Stimulated activated CD4-positive, alpha-beta T cell treated with anti-CD3 and anti-CD28 coated beads, TNF-alpha, amount 100 ng/mL, for 48 hours (primary cell): ENCODE data around the gene GOLGA6L10.
"Not testable (repeated sequence)": the region's sequence is repeated elsewhere in the genome, so short reads cannot be mapped to it uniquely, and the experiment has no call there.

Experiments
- DNase-seq, 3 donors: peaks; one replicate each; pipeline ENCODE4 v3.0.0-alpha.2; 2020; ENCODE audit warnings: low read depth in 3 of 3

GOLGA6L10 gene

DNA sequence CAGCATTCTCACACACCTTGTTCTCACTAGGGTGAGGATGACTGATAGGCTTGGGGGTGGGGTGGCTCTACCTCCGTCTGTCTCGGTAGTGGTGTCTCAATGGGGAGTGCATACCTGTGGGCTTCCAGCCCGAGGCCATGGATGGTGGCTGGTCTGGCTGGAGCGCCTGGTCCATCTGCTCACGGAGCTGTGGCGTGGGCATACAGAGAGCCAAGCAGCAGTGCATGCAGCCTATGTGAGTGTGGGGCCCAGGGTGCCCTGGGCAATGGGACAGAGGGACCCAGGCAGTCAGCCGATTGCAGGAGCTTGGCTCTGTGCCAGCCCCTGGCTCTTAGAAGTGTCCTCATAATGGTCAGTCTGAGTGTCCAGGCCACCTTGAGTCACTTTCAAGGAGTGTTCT, 31.8 kb downstream of the GOLGA6L10 start:
- DNase-seq, result not testable (repeated sequence)

DNA sequence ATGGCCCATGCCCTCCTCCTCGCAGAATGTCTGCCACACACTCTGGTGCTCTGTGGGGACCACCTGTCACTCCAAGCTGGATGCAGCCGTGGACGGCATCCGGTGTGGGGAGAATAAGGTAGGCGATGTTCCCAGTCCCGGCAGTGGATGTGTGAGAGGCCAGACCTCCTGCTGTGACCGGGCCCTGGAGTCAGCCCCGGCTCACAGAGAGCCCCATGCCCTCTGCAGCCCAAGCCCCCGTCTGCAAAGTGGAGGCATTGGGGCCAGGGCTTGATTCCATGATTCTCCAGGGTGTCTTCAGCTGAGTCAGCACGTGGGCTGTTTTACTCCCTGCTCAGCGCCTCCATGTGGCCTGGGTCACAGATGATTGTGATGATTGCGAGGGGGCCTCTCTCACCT, 32.2 kb downstream of the GOLGA6L10 start:
- no peak for DNase-seq

DNA sequence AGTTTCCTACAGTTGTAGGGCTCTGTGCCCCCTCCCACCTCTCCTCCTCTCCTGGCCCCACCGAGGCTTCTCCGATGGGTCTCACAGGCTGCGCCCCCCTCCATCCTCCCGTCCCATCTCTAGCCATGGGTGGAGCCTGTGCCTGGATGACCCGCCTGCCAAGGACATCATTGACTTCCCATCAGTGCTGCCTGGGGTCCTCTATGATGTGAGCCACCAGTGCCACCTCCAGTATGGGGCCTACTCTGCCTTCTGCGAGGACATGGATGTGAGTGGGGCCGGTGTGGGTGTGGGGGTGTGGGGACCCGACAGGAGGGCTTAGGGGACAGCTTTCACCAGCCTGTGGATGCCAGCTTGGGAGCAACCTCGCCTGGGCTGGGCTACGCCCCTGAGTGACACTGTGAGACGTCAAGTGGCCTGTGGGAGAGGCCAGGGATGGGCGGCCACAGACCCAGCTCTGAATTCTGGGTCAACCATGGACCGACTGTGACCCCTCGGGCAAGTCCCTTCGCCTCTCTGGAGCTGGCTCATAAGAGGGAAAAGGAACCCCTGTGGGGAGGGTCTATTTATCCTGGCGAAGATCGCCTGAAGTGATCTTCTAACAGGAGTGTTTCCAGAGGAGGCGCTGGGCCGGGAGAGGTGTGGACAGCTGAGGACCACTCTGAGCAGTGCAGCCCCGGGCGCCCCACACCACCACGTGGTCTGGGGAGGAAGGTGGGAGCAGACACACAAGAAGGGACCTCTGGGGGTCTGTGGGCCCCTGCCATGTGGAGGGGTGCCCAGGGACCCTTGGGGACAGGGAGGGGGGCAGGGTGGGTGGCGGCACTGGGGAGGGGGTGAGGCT, 32.8 kb downstream of the GOLGA6L10 start:
- DNase-seq, result not testable (repeated sequence)

DNA sequence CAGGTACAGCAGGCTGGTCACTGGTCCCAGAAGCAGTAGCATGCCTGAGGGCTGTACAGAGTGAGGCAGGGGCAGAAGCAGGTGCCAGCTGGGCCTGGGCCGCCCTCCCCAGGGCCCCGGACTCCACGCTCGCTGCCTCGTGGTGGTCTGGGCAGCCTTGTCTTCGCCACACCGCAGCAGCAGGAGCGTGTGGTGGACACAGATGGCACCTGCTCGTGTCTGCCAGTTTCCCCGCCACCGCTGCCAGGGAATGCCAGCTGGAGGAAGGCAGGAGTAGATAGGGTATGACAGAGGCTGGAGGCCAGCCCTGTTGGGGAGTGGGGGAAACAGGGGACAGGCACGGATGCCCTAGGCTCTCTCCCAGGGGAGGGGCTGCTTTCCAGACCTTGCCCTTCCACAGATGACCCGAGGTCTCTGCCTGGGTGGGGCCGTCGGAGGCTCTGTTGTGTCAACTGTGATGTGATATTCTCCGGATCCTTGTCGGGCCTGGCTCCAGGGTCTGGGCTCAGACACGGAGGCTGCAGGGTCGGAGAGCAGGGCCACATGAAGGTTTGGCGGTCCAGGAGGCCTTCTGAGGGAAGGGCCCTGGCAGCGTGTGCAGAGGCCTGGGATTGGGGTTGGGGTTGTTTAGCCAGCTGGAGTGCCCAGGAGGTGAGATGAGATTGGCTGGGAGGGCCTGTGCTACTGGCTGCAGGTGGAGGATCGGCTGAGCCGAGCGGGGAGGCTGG, 33.6 kb downstream of the GOLGA6L10 start:
- DNase-seq, result no peak

DNA sequence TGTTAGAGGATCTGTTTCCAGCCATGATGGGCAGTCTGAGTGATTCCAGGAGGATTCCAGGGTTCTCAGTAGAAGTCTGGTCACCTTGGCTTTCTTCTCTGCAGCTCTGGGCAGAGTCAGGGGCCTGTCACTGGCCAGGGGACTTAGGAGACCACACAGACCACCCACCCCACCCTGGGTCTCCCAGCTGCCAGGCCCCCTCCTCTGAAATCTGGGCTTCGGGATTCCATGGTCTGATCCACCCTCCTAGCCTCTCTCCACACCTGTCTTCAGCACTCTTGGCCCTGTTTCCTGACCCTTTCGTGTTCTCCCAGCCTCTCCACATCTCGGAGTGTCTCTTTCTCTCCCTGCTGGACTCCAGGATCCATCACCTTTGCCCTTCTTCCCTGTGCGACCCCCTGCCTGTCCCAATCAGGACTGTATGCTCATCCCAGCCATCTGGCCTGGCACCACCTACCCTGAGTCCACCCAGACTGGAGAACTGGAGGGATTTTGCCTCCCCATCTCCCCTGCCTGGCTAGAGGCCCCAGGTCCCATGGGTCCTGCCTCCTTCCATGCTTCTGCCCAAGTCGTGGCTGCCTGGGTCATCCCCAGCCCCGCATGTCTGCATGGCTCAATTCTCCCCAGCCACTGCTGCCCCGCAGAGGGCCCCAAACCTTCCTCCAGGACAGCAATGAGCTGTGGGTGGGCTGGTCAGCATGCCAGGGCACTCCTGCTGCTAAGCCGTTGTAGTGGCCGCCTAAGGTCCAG, 34.3 kb downstream of the GOLGA6L10 start:
- DNase-seq, result no peak

DNA sequence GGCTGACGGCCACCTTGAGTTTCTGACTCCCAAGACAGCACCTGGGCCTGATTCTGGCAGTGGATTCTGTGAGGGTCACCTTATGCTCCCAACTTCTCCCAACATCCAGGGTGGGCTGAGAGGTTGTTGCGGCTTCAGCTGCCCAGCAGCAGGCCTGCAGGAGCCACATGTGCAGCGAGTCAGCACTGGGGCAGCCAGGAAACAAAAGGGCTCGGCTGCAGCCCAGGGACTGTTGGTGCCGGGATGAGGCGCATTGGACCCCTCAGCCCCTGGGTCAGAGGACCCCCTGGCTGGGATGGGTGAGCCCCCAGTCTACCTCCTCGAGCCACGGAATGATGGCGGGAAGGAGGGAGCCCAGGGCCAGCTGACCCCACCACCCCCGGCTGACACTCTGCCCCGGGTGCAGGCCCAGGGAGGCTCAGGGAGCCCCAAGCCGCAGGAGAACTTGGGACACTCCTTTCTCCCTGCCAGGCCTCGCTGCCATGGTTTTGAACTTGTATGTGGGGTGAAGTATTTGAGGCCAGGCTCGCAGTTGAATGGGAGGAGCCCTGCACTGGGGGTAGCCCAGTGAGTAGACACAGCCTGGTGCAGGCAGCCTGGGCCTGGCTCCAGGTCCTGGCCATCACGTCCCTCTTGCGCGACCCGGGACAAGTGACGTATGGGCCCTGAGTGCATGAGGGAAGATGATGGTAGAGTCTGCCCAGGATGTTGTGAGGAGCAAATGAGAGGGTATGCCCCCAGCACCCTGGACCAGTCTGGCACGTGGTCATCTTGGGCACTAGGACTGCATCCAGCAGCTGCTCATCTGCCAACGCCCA, 35.1 kb downstream of the GOLGA6L10 start:
- DNase-seq, result not testable (repeated sequence)

DNA sequence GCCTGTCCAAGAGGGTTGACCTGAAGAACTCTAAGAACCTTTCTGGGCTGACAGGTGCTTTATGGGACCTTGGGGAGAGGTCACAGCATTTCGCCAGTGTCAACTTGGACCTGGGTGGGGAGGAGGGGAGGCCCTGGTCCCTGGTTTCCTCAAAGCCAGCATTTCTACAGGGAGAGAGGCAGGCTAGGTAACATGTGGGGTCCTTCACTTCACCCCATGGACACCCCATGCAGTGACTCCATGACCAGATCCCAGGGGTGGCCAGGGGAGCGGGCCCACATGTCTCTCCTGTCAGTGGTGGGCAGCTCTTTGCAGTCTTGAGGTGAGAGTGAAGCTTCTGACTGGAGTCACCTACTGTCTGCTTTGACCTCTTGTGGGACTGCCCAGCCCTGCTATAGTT, 35.8 kb downstream of the GOLGA6L10 start:
- no peak for DNase-seq

DNA sequence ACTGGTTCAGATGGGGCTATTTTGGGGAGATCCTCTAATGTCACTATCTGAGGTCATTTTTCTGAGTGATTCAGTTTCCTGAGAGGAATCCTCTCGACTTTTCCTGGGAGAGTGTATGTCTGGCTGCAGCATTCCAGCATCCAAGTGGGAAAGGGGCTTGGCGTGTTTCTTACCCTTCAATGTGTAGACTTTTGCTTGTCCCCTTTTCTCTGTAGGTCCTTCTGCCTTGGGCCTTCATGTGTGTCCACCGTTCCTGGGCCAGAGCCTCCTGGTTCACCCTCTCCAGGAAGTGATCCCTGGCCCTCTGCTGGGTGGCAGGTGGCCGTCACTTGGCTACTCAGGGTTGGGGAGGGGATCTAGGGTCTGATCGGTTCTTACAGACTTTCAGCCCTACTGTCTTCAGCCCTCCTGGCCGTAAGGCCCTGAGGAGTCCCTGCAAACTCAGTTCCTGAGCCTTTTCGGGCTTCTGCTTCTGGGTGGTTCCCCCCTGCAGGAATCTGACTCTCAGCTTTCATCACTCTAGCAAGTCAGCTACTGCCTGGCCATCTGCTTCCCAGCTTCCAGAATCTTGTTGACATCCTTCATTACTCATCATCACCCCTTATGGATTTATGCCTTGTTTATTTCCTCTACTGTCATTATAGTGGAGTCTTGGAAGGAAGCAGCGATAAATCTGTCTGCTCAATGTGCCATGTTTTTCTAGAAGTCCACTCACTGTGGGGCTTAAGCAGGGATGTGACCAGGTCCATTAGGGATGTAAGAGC, 36.5 kb downstream of the GOLGA6L10 start:
- no peak for DNase-seq

DNA sequence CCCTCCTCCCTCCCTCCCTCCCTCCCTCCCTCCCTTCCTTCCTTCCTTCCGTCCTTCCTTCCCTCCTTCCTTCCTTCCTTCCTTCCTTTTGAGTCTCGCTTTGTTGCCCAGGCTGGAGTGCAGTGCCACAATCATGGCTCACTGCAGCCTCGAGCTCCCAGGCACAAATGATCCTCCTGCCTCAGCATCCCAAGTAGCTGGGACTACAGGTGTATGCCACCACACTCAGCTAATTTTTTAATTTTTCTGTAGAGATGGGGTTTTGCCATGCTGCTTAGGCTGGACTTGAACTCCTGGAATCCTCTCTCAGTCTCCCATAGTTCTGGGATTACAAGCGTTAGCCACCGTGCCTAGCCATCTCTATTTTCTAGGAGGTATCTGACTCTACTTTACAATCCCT, 38.0 kb downstream of the GOLGA6L10 start:
- not testable (repeated sequence) for DNase-seq

DNA sequence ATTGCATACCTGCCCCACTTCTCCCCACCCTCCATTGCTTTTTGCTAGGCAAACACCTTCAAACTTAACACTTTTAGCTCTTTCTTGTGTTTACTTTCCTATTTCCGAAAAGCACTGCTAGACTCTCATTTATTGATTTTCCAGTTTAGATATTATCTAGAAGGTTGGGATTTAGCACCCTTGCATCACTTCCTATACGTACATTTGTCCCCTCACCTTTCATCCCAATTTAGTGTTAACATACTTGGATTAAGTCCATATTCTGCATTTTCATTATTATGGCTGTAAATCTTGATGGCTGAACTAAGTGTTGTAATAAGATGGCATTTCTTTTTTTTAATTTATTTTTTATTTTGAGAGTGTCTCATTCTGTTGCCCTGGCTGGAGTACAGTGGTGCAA, 39.5 kb downstream of the GOLGA6L10 start:
- DNase-seq, result no peak

DNA sequence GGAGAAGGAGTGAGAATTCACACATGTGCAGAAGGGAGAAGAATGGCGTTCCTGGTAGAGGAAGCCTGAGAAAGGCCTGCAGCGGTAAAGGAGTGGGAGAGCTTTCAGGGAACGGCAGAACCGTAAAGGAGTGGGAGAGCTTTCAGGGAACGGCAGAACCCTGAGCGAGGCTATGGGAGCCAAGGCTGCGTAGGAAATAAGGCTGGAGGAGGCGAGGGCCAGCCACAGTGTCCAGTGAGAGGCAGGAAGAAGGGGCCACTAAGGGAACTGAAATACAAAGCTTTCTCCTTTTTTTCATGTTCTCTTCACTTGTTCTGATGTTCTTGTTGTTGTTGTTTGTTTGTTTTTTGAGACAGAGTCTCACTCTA, 41.6 kb downstream of the GOLGA6L10 start:
- no peak for DNase-seq

DNA sequence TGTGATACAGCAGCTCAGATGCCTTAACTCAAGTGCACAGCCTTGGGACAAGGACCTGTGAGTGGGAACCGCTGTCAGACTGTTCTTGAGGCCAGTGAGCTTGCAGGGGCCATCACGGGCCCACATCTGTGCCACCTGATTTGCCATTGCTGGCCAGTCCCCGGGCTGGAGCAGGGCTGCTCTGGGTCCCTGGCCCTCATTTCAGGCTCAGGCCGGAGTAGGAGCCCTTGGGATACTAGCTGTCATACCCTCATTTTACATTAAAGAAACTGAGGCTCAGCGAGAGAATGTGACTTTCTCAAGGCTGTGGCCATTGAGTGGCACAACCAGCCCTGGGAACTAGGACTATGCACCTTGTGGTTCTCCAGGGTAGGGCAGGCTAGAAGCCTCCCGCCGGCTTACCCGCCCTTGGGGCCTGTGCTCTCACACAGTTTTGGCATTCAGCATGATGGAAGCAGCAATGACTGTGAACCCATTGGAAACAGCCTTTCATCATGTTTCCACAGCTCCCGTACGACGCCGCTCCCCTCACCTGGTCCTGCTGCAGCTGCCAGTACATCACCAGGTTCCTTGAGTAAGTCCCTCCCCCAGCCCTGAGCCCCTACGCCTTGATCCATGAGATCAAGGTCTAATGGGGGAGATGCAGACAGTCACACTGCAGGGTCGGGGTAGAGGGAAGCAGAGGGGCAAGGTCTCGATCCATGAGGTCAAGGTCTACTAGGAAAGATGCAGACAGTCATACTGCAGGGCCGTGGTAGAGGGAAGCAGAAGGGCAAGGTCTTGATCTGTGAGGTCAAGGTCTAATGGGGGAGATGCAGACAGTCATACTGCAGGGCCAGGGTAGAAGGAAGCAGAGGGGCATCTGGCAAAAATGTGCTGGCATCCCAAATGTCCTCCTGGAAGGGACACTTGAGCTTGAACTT, 42.2 kb downstream of the GOLGA6L10 start:
- DNase-seq, result no peak

DNA sequence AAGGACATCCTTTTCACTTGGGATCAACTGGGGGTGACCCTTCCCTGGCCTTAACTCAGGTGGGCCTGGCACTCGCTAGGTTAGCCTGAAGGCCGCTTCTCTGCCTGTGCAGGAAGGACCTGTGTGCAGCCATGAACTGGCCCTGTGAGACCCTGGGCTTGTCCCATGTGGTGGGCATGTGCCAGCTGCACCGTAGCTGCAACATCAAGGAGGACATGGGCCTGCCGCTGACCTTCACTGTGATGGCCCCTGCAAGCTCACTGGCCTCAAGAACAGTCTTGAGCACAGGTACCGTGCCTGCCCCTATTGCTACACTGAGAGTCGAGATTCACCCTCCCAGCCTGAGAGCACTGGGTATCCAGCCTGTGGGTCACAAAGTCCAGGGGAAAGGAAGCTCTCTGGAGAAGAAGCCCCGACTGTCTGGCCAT, 43.6 kb downstream of the GOLGA6L10 start:
- no peak for DNase-seq

DNA sequence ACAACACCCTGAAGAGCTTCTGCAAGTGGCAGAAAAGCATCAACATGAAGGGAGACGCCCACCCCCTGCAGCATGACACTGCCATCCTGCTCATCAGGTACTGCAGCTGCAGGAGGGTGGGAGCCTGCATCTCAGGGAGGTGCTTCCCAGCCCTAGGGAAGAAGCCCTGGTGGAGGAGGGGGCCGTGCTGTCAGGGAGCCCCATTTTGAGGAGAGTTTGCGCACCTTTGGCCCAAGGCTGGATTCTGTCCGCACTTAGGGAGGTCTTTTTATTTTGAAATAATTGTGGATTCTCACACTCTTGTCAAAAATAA, 44.5 kb downstream of the GOLGA6L10 start:
- no peak for DNase-seq

DNA sequence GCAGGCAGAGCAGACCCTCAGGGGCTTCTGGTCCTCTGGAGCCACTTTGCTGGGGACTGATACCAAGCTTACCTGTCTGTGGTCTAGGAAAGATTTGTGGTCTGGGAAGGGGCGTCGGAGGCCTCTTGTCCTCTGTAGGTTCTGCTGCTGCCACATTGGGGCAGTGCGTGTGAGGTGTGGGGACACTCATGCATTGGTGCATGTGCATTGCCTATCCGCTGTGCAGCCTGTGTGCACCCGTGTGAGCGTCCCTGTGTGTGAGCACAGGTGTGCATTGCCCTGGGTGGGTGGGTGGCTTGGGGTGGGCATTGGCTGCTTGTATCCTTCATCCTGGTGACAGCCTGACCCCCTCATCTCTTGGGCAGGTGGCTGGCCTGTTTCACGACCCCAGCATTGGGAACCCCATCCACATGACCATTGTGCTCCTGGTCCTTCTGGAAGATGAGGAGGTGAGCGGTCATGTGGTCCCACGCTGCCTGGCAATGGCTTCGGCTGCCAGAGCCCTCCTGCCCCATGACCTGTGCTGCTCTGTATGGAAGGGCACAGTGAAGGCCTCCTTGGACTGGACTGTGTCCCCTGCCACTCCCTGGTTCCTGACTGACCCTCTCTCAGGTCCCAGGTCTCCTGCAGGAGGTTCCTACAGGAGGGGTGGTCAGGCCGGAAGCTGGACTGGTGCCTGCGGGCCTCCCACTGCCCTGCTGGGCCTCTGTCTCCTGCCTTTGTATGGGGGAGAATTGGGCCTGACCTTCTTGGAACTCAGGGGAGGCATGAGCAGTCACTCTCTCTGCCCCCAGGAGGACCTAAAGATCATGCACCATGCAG, 45.1 kb downstream of the GOLGA6L10 start:
- DNase-seq, result no peak

DNA sequence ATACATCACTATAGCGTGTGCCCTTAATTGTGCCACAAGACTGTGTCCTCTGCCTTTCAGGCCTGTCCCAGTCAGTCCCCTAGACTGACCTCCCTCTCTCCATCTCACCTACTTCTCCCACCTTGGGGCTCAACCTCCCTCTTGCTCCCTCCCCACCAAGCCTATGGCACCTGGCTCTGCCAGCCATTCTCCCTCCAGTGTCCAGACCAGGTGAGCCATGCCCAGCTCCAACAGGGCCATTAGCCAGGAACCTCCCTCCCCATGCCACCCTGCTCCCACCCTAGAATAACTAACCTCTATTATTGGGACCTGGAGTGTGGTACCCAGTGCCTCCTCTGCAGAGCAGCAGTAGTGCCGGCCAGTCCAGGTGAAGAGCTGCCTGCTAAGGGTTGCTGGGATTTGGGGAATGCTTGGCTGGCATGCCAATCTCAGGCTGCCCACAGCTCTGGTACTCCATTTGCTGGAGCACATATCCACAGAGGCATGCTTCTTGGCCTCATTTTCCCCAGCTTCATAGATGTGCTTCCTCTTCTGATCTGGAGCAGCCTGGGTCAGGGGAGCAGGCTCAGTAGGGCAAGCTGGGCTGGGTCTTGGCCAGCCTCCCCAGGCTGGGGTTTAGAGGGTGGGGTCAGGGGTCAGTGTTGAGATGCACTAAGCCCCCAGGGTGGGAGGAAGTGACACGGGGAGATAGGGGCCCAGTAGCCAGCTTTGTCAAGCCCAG, 47.8 kb downstream of the GOLGA6L10 start:
- no peak for DNase-seq

DNA sequence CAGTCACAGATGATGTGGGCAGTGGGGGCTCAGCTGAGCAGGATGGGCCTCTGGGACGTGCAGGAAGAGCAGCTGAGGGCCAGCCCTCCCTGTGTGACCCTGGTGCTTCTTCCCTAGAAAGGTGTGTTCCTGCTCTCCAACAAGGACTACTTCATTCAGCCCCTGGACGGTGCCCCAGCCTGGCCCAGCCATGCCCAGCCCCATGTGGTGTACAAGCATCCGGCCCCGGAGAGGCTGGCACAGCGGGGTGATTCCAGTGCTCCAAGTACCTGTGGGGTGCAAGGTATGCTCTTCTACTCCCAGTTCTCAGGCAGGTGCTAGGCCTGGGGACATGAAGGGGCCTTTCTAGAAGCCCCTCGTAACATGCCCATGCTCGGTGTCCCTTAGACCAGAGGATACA, 48.4 kb downstream of the GOLGA6L10 start:
- no peak for DNase-seq

DNA sequence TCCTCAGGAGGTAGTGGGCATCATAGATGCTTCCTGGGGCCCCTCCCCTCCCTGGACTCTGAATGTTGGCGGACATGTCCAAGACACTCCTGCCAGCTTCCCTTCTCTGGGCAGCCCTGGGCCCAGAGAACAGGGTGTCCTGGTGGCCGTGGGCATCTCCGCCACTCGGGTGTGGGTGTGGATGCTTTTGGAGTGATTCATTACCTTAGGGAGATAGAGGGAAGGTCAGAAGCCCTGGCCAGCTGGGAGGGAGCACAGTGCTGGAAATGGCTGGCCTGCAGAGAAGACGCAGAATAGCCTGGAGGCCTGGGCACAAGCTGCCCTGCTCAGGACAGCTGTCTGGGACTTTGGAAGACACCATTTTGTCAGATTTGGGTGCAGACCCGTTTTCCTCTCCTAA, 48.9 kb downstream of the GOLGA6L10 start:
- not testable (repeated sequence) for DNase-seq
